H1 (cell line): ENCODE measurements around the gene ZYG11B.

ENCODE experiments used
- CTCF ChIP-seq, 3 experiments: IDR thresholded peaks; 1 replicate in 2 of 3; 2 replicates in 1 of 3; pipeline versions ENCODE4 v1.5.1 to v1.6.1; 2011; ENCODE audit warnings: low read length in 3 of 3, mild to moderate bottlenecking in 3 of 3, inconsistent platforms in 2 of 3, low read depth in 1 of 3, moderate library complexity in 1 of 3; ENCODE audit not compliant: insufficient read depth in 1 of 3; ENCODE audit errors: control extremely low read depth in 1 of 3
- POLR2A ChIP-seq, 2 experiments: IDR thresholded peaks; 1 replicate in 1 of 2; 2 replicates in 1 of 2; pipeline ENCODE4 v1.6.1; 2011; ENCODE audit warnings: low read depth in 2 of 2, low read length in 2 of 2, mild to moderate bottlenecking in 2 of 2; ENCODE audit errors: control extremely low read depth in 1 of 2
- RBBP5 ChIP-seq: IDR thresholded peaks from 2 replicates; pipeline ENCODE4 v1.7.1; 2012; ENCODE audit warnings: low read depth, mild to moderate bottlenecking, inconsistent platforms, low read length, moderate library complexity, borderline replicate concordance
- RFX5 ChIP-seq: IDR thresholded peaks from 2 replicates; pipeline ENCODE4 v1.6.1; 2011; ENCODE audit warnings: low read depth, low read length, improper control_type of control experiment, borderline replicate concordance

GRCh38 chr1:52697795-52698674, 28.2 kb upstream of the ZYG11B start, which contains the start of gene COA7:
- TF ChIP-seq CTCF (IDR thresholded peaks at IDR 0.05; ENCODE audit: control extremely low read depth in 1 of 3, insufficient read depth in 1 of 3, low read depth in 1 of 3, low read length in 3 of 3) (no peak), POLR2A (IDR thresholded peaks at IDR 0.05; ENCODE audit: control extremely low read depth in 1 of 2, low read depth in 2 of 2, low read length in 2 of 2) (peak; percentile 8 to 74; a peak in 2 of 3 replicates), RFX5 (no peak), RBBP5 (peak; percentile 86; the same call in 1 of the 2 replicates)
